Upper lobe of right lung (tissue), 1 donor: ENCODE measurements around the gene DYNLT4. TPM values are rescaled to one million over a fixed set of nuclear protein-coding genes. Genes with fewer than 3 reads are reported as not detected.

ENCODE experiments used
- ATAC-seq: fragments of 200-7000 bp; cut with Tn5 transposase; one replicate; pipeline ENCODE4 v1.9.1; 2020; ENCODE audit warnings: mild to moderate bottlenecking, moderate library complexity
- DNase-seq: peaks from one replicate; pipeline ENCODE4 v3.0.0-alpha.2; 2020
- H3K27ac ChIP-seq: fragments of 200-600 bp; one replicate; pipeline ENCODE4 v1.8.0; 2022
- H3K27me3 ChIP-seq: fragments of 200-600 bp; one replicate; pipeline ENCODE4 v1.8.0; 2022; ENCODE audit warnings: mild to moderate bottlenecking
- H3K36me3 ChIP-seq: fragments of 200-600 bp; one replicate; pipeline ENCODE4 v1.8.0; 2022
- H3K4me1 ChIP-seq: fragments of 200-600 bp; one replicate; pipeline ENCODE4 v1.8.0; 2022
- H3K4me3 ChIP-seq: fragments of 200-600 bp; one replicate; pipeline ENCODE4 v1.8.0; 2022; ENCODE audit warnings: mild to moderate bottlenecking
- H3K9me3 ChIP-seq: fragments of 200-600 bp; one replicate; pipeline ENCODE4 v1.8.0; 2022
- intact Hi-C: fragments of 100-400 bp; cut with DNase I; formaldehyde crosslinking; loops from one replicate; pipeline ENCODE4 v1.11.0; 2022
- total RNA-seq: library from RNA; stranded (reverse); fragmentation: NEBNext Ultra II Directional; extraction: Animal tissue kit (Norgen Biotek cat#: 25700); gene quantifications from one replicate; pipeline ENCODE4 v1.2.1, GENCODE V29; 2021
- TF ChIP-seq, protein P1 (sequence below): fragments of 200-600 bp; IDR thresholded peaks from one replicate; pipeline ENCODE4 v1.8.0; 2022; ENCODE audit warnings: antibody characterized with exemption
- donor health status: DM: no; HTN: yes; CAD: no; lungs with severe emphysema.

The DYNLT4 gene
- total RNA-seq, 1 donor from 2014 or later, result not detected

DNA sequence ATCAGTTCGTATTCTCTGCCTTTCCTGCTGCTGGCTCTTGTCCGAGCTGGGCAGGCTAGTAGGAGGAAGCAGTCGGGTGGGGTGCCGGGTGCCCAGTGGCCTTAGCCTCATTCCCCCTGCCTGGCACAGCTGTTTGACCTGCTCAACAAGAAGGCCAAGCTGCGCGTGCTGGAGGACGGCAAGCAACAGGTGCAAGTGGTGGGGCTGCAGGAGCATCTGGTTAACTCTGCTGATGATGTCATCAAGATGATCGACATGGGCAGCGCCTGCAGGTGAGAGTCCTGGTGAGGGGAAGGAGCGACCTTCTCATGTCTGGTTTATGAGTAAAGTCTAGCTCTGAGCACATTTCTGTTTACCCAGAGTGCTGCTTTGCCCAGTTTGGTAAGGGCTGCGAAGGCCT, 48.1 kb downstream of the DYNLT4 start:
- ATAC-seq (no peak), DNase-seq (no peak)
- no peaks in the 10 kb centered on the region for H3K36me3 ChIP-seq
- H3K4me3 ChIP-seq, result no peak overlapping the region
- TF ChIP-seq, protein P1, sequence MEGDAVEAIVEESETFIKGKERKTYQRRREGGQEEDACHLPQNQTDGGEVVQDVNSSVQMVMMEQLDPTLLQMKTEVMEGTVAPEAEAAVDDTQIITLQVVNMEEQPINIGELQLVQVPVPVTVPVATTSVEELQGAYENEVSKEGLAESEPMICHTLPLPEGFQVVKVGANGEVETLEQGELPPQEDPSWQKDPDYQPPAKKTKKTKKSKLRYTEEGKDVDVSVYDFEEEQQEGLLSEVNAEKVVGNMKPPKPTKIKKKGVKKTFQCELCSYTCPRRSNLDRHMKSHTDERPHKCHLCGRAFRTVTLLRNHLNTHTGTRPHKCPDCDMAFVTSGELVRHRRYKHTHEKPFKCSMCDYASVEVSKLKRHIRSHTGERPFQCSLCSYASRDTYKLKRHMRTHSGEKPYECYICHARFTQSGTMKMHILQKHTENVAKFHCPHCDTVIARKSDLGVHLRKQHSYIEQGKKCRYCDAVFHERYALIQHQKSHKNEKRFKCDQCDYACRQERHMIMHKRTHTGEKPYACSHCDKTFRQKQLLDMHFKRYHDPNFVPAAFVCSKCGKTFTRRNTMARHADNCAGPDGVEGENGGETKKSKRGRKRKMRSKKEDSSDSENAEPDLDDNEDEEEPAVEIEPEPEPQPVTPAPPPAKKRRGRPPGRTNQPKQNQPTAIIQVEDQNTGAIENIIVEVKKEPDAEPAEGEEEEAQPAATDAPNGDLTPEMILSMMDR, result no peak
- intact Hi-C loops, result no loop called here
- no peaks in the 10 kb centered on the region for H3K4me1 ChIP-seq
- H3K27me3 ChIP-seq, result no peaks in the 10 kb centered on the region
- no peak overlapping the region for H3K27ac ChIP-seq
- H3K9me3 ChIP-seq, result no peaks in the 10 kb centered on the region

DNA sequence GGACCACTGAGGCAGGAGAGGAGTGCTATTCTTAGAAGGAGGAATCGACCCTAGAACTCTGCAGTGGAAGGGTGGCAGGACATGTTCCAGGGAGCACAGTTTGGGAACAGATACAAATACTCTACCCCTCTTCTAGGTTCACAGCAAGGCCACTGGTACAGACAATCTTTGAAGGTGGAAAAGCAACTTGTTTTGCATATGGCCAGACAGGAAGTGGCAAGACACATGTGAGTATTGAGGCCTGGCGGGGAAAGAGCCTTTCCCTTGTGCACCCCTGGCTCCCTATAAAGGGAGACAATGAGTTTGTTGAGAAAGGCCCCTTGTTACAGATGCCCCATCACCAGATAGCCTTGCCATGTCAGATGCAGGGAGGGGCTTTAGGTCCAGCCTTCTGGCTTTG, 49.7 kb downstream of the DYNLT4 start:
- Histone ChIP-seq H3K4me1 (no peaks in the 10 kb centered on the region), H3K36me3 (no peaks in the 10 kb centered on the region), H3K27me3 (no peaks in the 10 kb centered on the region), H3K9me3 (no peaks in the 10 kb centered on the region), H3K4me3 (no peak overlapping the region), H3K27ac (no peak overlapping the region)
- DNase-seq (no peak), ATAC-seq (no peak)
- intact Hi-C loops, result no loop called here
- TF ChIP-seq, protein P1, result no peak

Other genes starting within 250 kb of the DYNLT4 start
- gene TMEM53, start 132.9 kb downstream of the DYNLT4 start, total RNA-seq, result 13.9 TPM
- gene ARMH1, start 132.6 kb downstream of the DYNLT4 start, total RNA-seq, result 5.9 TPM
- gene RNU5D-1, start 76.2 kb downstream of the DYNLT4 start, total RNA-seq, result not detected
- gene KIF2C, start 67.5 kb downstream of the DYNLT4 start, total RNA-seq, result 0.93 TPM
- gene RPS8, start 31.8 kb downstream of the DYNLT4 start, total RNA-seq, result 1,338 TPM
- not detected for gene BEST4, start 19.2 kb downstream of the DYNLT4 start, total RNA-seq
- gene PLK3, start 7.0 kb downstream of the DYNLT4 start, total RNA-seq, result 38.8 TPM
- gene BTBD19, start 1.2 kb upstream of the DYNLT4 start, total RNA-seq, result 9.2 TPM
- gene PTCH2, start 35.9 kb upstream of the DYNLT4 start, total RNA-seq, result 0.64 TPM
- 22.6 TPM for gene EIF2B3, start 179.2 kb upstream of the DYNLT4 start, total RNA-seq
- 43.6 TPM for gene HECTD3, start 204.0 kb upstream of the DYNLT4 start, total RNA-seq
- 51.4 TPM for gene UROD, start 204.9 kb upstream of the DYNLT4 start, total RNA-seq